ENCODE data around the gene WDR64.
"Not testable (repeated sequence)": the region's sequence is repeated elsewhere in the genome, so short reads cannot be mapped to it uniquely, and the experiment has no call there.

The WDR64 gene

GRCh38 chr1:241734533-241734932 is 82.5 kb downstream of the WDR64 start:
- no peak for DNase-seq
- no peak overlapping the region for H3K4me3 Mint-ChIP-seq
- H3K9me3 Mint-ChIP-seq = no peaks in the 10 kb centered on the region
- no peak overlapping the region for H3K27ac Mint-ChIP-seq
- no peaks in the 10 kb centered on the region for H3K27me3 Mint-ChIP-seq (ENCODE audit: low read depth, poor library complexity)
- no peaks in the 10 kb centered on the region for H3K36me3 Mint-ChIP-seq (ENCODE audit: low read depth)
- no peak for TF ChIP-seq CTCF (IDR thresholded peaks at IDR 0.05)
- peaks cover 6% of the 10 kb centered on the region for H3K4me1 Mint-ChIP-seq

- H3K27ac Mint-ChIP-seq; H3K4me1 Mint-ChIP-seq; DNase-seq; H3K4me3 Mint-ChIP-seq; H3K27me3 Mint-ChIP-seq (ENCODE audit: low read depth, poor library complexity); H3K9me3 Mint-ChIP-seq; H3K36me3 Mint-ChIP-seq (ENCODE audit: low read depth): not testable (repeated sequence)
Observed at GRCh38 chr1:241735493-241735926, 83.4 kb downstream of the WDR64 start.

- Mint-ChIP-seq H3K36me3 (ENCODE audit: low read depth) (no peaks in the 10 kb centered on the region), H3K27me3 (ENCODE audit: low read depth, poor library complexity) (no peaks in the 10 kb centered on the region), H3K4me1 (peaks cover 6% of the 10 kb centered on the region), H3K27ac (no peak overlapping the region), H3K9me3 (no peaks in the 10 kb centered on the region), H3K4me3 (no peak overlapping the region)
- no peak for DNase-seq
- no peak for TF ChIP-seq CTCF (IDR thresholded peaks at IDR 0.05)
Observed at GRCh38 chr1:241736387-241736786, 84.3 kb downstream of the WDR64 start.

GRCh38 chr1:241738284-241739078 is 86.4 kb downstream of the WDR64 start:
- no peak for DNase-seq
- TF ChIP-seq CTCF (IDR thresholded peaks at IDR 0.05) = no peak
- H3K36me3 Mint-ChIP-seq (ENCODE audit: low read depth) = no peaks in the 10 kb centered on the region
- no peaks in the 10 kb centered on the region for H3K27me3 Mint-ChIP-seq (ENCODE audit: low read depth, poor library complexity)
- peaks cover 6% of the 10 kb centered on the region for H3K4me1 Mint-ChIP-seq
- no peak overlapping the region for H3K4me3 Mint-ChIP-seq
- no peaks in the 10 kb centered on the region for H3K9me3 Mint-ChIP-seq
- no peak overlapping the region for H3K27ac Mint-ChIP-seq

- no peaks in the 10 kb centered on the region for H3K27me3 Mint-ChIP-seq (ENCODE audit: low read depth, poor library complexity)
- no peak overlapping the region for H3K27ac Mint-ChIP-seq
Observed at GRCh38 chr1:241742084-241742483, 90.0 kb downstream of the WDR64 start.

GRCh38 chr1:241744591-241744990 is 92.5 kb downstream of the WDR64 start:
- peaks cover 11% of the 10 kb centered on the region for H3K9me3 Mint-ChIP-seq
- peaks cover 5% of the 10 kb centered on the region for H3K4me1 Mint-ChIP-seq
- TF ChIP-seq CTCF (IDR thresholded peaks at IDR 0.05) = no peak
- no peak overlapping the region for H3K4me3 Mint-ChIP-seq
- no peak for DNase-seq
- no peaks in the 10 kb centered on the region for H3K36me3 Mint-ChIP-seq (ENCODE audit: low read depth)
- no peaks in the 10 kb centered on the region for H3K27me3 Mint-ChIP-seq (ENCODE audit: low read depth, poor library complexity)
- no peak overlapping the region for H3K27ac Mint-ChIP-seq

More at GRCh38 chr1:241742084-241742483, 90.0 kb downstream of the WDR64 start:
- no peaks in the 10 kb centered on the region for H3K36me3 Mint-ChIP-seq (ENCODE audit: low read depth)
- no peak overlapping the region for H3K4me3 Mint-ChIP-seq
- TF ChIP-seq CTCF (IDR thresholded peaks at IDR 0.05) = no peak
- H3K4me1 Mint-ChIP-seq = peaks cover 6% of the 10 kb centered on the region
- DNase-seq = no peak
- H3K9me3 Mint-ChIP-seq = peaks cover 3% of the 10 kb centered on the region

Data from nephron progenitor cell (in vitro differentiated cells).